ENCODE data around the gene IL25. TPM values are rescaled to one million over a fixed set of nuclear protein-coding genes. Genes with fewer than 3 reads are reported as not detected.
"Not testable (repeated sequence)": the region's sequence is repeated elsewhere in the genome, so short reads cannot be mapped to it uniquely, and the experiment has no call there.

IL25 gene
- total and polyA plus RNA-seq, 7 donors: not detected

GRCh38 chr14:23415821-23416778 is 43.5 kb downstream of the IL25 start:
- Histone ChIP-seq H3K27ac (no peak overlapping the region), H3K4me1 (no peaks in the 10 kb centered on the region), H3K36me3 (no peaks in the 10 kb centered on the region), H3K27me3 (no peaks in the 10 kb centered on the region), H3K4me3 (no peak overlapping the region), H3K9me3 (no peaks in the 10 kb centered on the region)
- intact Hi-C loops (cut with DNase I): no loop called here
- 82% methylated on average over 21 of the region's 21 CpGs for WGBS, 2 donors
- TF ChIP-seq EP300 (IDR thresholded peaks at IDR 0.05) (no peak), POLR2A (IDR thresholded peaks at IDR 0.05) (no peak), POLR2AphosphoS5 (IDR thresholded peaks at IDR 0.05) (no peak), CTCF (IDR thresholded peaks at IDR 0.05) (no peak)
- no peak for DNase-seq

- no peaks in the 10 kb centered on the region for H3K4me1 ChIP-seq
- TF ChIP-seq POLR2A (IDR thresholded peaks at IDR 0.05) (no peak), POLR2AphosphoS5 (IDR thresholded peaks at IDR 0.05) (no peak), EP300 (IDR thresholded peaks at IDR 0.05) (no peak), CTCF (IDR thresholded peaks at IDR 0.05) (no peak)
- no peaks in the 10 kb centered on the region for H3K27me3 ChIP-seq
- intact Hi-C loops (cut with DNase I): no loop called here
- no peak for DNase-seq
- WGBS, 2 donors: 82 to 86% methylated on average over 11 of the region's 11 CpGs
- H3K27ac ChIP-seq: no peak overlapping the region
- H3K4me3 ChIP-seq: no peak overlapping the region
- H3K9me3 ChIP-seq: no peaks in the 10 kb centered on the region
- no peaks in the 10 kb centered on the region for H3K36me3 ChIP-seq
Observed at GRCh38 chr14:23416801-23417200, 44.2 kb downstream of the IL25 start.

GRCh38 chr14:23417269-23417668 is 44.7 kb downstream of the IL25 start:
- H3K4me3 ChIP-seq; H3K36me3 ChIP-seq; DNase-seq; H3K27ac ChIP-seq; H3K9me3 ChIP-seq; intact Hi-C loops (cut with DNase I); H3K4me1 ChIP-seq; H3K27me3 ChIP-seq: not testable (repeated sequence)
- 85 to 86% methylated on average over 12 of the region's 12 CpGs for WGBS, 2 donors

GRCh38 chr14:23418021-23418420 is 45.4 kb downstream of the IL25 start:
- Histone ChIP-seq H3K4me3 (no peak overlapping the region), H3K27ac (no peak overlapping the region), H3K36me3 (no peaks in the 10 kb centered on the region), H3K4me1 (no peaks in the 10 kb centered on the region), H3K9me3 (no peaks in the 10 kb centered on the region), H3K27me3 (no peaks in the 10 kb centered on the region)
- intact Hi-C loops (cut with DNase I): no loop called here
- WGBS, 2 donors: 84 to 90% methylated on average over 21 of the region's 21 CpGs
- TF ChIP-seq EP300 (IDR thresholded peaks at IDR 0.05): no peak
- TF ChIP-seq POLR2AphosphoS5 (IDR thresholded peaks at IDR 0.05): no peak
- TF ChIP-seq POLR2A (IDR thresholded peaks at IDR 0.05): no peak
- no peak for TF ChIP-seq CTCF (IDR thresholded peaks at IDR 0.05)
- DNase-seq: no peak

- H3K27me3 ChIP-seq; H3K4me1 ChIP-seq; intact Hi-C loops (cut with DNase I); DNase-seq; H3K36me3 ChIP-seq; H3K9me3 ChIP-seq; H3K4me3 ChIP-seq; H3K27ac ChIP-seq: not testable (repeated sequence)
- 84 to 85% methylated on average over 3 of the region's 17 CpGs for WGBS, 2 donors
Observed at GRCh38 chr14:23419646-23420045, 47.0 kb downstream of the IL25 start.

GRCh38 chr14:23421594-23421993 is 49.0 kb downstream of the IL25 start:
- TF ChIP-seq POLR2AphosphoS5 (IDR thresholded peaks at IDR 0.05) (no peak), POLR2A (IDR thresholded peaks at IDR 0.05) (no peak), CTCF (IDR thresholded peaks at IDR 0.05) (no peak), EP300 (IDR thresholded peaks at IDR 0.05) (no peak)
- no peaks in the 10 kb centered on the region for H3K4me1 ChIP-seq
- H3K27me3 ChIP-seq: no peaks in the 10 kb centered on the region
- no peak for DNase-seq
- H3K36me3 ChIP-seq: no peaks in the 10 kb centered on the region
- H3K9me3 ChIP-seq: no peaks in the 10 kb centered on the region
- H3K27ac ChIP-seq: no peak overlapping the region
- no peak overlapping the region for H3K4me3 ChIP-seq
- intact Hi-C loops (cut with DNase I): no loop called here
